ENCODE results near the gene GPATCH11.

The GPATCH11 gene

DNA sequence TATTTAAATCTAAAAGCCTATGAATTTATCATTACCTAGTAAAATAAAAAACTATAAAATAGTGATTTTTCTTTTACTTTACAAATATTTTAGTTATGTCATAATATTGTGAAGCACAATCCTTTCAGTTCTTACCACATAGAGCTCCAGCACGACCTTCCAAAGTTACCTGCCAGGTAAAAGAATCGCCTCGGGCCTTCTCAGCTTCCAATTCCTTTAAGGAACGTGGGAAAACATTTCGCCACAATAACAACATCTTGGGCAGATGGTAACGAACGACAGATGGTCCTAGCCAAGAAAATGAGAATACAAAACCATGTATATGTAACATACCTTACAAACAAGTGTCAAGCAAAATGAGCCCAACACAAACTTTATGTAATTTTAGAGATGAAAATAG lies 23.9 kb upstream of the GPATCH11 start:
- H3K4me3 ChIP-seq (ENCODE audit: low read depth, low read length) = no peak overlapping the region
- no peak for DNase-seq (ENCODE audit: low read depth)
- TF ChIP-seq, protein P1, sequence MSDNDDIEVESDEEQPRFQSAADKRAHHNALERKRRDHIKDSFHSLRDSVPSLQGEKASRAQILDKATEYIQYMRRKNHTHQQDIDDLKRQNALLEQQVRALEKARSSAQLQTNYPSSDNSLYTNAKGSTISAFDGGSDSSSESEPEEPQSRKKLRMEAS (IDR thresholded peaks at IDR 0.05; ENCODE audit: low read depth, low read length) = no peak
- TF ChIP-seq POLR2A (IDR thresholded peaks at IDR 0.05; ENCODE audit: extremely low read depth, insufficient read length) (no peak), CTCF (IDR thresholded peaks at IDR 0.05; ENCODE audit: low read depth, low read length) (no peak), MYC (IDR thresholded peaks at IDR 0.05; ENCODE audit: low read depth, low read length) (no peak)

DNA sequence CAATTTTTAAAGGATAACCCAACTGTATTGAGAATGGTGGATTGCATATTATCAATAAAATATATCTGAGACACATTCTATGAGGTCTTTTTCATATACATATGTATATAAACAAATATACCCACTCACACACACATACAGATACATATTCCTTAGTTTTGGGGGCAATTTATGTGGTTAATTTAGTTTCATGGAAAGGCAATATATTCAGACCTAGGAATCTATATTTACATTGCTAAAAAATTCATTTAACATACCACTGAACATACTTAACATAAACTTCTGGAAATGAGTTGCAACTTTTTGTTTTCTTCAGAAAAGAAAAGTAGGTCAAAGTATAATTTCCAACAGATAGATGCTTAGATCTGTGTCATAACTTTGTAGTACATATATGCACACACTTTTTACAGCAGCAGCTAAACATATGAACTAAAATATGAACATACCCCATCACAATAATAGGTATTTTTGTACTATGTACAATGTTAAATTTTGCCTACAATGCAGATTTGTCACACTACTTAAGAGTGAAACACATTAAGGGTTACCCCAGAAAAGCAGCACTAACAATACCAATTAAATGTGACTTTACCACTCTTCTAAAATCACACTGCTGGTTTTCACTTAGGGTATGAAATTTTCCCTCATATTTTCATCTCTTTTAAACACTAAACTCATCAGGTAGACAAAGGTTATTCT lies 23.2 kb upstream of the GPATCH11 start:
- H3K4me3 ChIP-seq (ENCODE audit: low read depth, low read length) = no peak overlapping the region
- DNase-seq (ENCODE audit: low read depth) = no peak
- TF ChIP-seq, protein P1 (IDR thresholded peaks at IDR 0.05; ENCODE audit: low read depth, low read length) = no peak
- TF ChIP-seq CTCF (IDR thresholded peaks at IDR 0.05; ENCODE audit: low read depth, low read length) (no peak), POLR2A (IDR thresholded peaks at IDR 0.05; ENCODE audit: extremely low read depth, insufficient read length) (no peak), MYC (IDR thresholded peaks at IDR 0.05; ENCODE audit: low read depth, low read length) (no peak)

DNA sequence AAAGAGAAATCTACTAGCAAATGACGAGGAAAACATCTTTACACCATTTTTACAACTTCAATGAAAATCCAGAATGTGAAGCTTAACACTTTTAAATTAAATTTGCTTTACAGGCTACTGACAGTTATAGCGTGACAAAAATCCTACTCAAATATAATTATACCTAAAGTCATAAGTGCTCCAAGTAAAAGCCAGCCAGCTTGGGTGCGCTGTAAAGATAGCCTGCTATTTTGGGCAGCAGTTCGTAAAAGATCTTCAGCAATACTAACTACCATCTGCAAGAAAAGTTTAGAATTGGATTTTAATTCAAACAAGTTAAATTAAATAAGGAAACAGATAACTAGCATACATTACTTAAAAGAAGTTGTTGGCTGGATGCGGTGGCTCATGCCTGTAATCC lies 22.5 kb upstream of the GPATCH11 start:
- TF ChIP-seq, protein P1 (IDR thresholded peaks at IDR 0.05; ENCODE audit: low read depth, low read length) = no peak
- TF ChIP-seq POLR2A (IDR thresholded peaks at IDR 0.05; ENCODE audit: extremely low read depth, insufficient read length) (no peak), CTCF (IDR thresholded peaks at IDR 0.05; ENCODE audit: low read depth, low read length) (no peak)
- no peak for DNase-seq (ENCODE audit: low read depth)

GRCh38 chr2:37068686-37069085 lies 15.6 kb upstream of the GPATCH11 start:
- peak; percentile 4 for DNase-seq (ENCODE audit: low read depth)
- TF ChIP-seq POLR2A (IDR thresholded peaks at IDR 0.05; ENCODE audit: extremely low read depth, insufficient read length) (no peak), MYC (IDR thresholded peaks at IDR 0.05; ENCODE audit: low read depth, low read length) (no peak), CTCF (IDR thresholded peaks at IDR 0.05; ENCODE audit: low read depth, low read length) (no peak)
- TF ChIP-seq, protein P1 (IDR thresholded peaks at IDR 0.05; ENCODE audit: low read depth, low read length) = no peak
- no peak overlapping the region for H3K4me3 ChIP-seq (ENCODE audit: low read depth, low read length)

More for the DNA sequence above, 22.5 kb upstream of the GPATCH11 start:
- no peak overlapping the region for H3K4me3 ChIP-seq (ENCODE audit: low read depth, low read length)

DNA sequence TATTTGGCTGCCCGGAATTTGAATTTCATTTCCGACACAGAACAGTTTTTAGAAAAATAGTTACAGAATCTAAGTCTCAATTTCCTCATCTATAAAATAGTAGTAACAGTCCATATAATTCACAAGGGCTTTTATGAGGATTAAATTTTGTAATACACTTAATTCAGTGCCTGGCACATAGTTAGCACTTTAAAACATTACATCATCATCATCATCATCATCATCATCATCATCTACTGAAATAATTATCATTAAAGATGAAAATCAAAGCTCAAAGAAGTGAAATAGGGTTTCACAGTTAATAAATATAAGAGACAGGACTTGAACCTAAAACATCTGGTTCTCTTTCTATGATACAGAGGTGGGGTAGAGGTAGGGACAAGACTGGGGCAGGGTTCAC lies 13.4 kb upstream of the GPATCH11 start:
- no peak overlapping the region for H3K4me3 ChIP-seq (ENCODE audit: low read depth, low read length)
- no peak for DNase-seq (ENCODE audit: low read depth)
- TF ChIP-seq, protein P1 (IDR thresholded peaks at IDR 0.05; ENCODE audit: low read depth, low read length) = no peak
- TF ChIP-seq POLR2A (IDR thresholded peaks at IDR 0.05; ENCODE audit: extremely low read depth, insufficient read length) = no peak
- no peak for TF ChIP-seq MYC (IDR thresholded peaks at IDR 0.05; ENCODE audit: low read depth, low read length)
- TF ChIP-seq CTCF (IDR thresholded peaks at IDR 0.05; ENCODE audit: low read depth, low read length) = no peak
